Measurements from ENCODE around the gene STARD3. TPM values are rescaled to one million over a fixed set of nuclear protein-coding genes. Genes with fewer than 3 reads are reported as not detected.

The STARD3 gene
- total RNA-seq, 1 experiment from 2014 or later: 44.8 TPM

DNA sequence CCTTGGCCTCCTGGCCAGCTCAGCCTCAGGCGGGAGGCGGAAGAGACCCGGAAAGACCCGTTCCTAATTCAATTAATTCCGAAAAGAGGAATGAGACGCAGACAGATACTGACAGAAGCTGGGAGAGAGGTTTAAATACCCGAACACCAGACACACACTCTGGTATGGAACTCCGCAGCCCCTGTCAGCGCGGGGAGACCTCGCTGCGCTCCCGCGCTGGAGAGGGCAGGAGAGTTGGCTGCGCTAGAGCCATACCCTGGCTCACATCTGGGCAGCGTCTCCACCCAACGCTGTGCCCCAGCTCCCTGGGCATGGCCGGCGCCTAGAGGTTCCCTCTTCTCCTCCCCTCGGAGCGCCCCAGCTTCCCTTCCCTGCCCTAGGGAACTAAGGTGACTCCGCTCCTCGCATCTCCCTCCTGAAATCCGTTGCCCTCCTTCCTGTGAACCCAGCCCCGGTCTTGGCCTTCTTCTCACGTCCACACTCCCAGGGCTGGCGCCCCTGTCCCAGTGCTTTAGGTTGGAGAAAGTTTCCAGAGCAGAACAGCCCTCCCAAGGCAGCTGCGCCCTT is 37.2 kb upstream of the STARD3 start:
- DNase-seq (ENCODE audit: low read depth, low spot score): no peak
- Histone ChIP-seq H3K4me1 (ENCODE audit: control insufficient read depth, insufficient read depth, low read length) (peaks cover 12% of the 10 kb centered on the region; the same call in 1 of the 2 replicates), H3K27ac (ENCODE audit: low read length) (no peak overlapping the region), H3K4me3 (ENCODE audit: low read depth in 2 of 2, low read length in 2 of 2) (no peak overlapping the region), H3K27me3 (ENCODE audit: control insufficient read depth, insufficient read depth, low read length) (peaks cover 29% of the 10 kb centered on the region), H3K36me3 (ENCODE audit: control insufficient read depth, insufficient read depth, low read length) (no peaks in the 10 kb centered on the region), H3K9me3 (ENCODE audit: control insufficient read depth, insufficient read depth, low read depth, low read length) (no peaks in the 10 kb centered on the region)
- ChIA-PET POLR2A (no interaction called here), CTCF (no interaction called here)
- intact Hi-C loops (cut with micrococcal nuclease; ENCODE audit: unreplicated experiment) (no loop called here), in situ Hi-C loops (cut with HindIII; ENCODE audit: low pct_unique_long_range_greater_than_20kb, low sequenced_read_pairs) (no loop called here)
- ATAC-seq: no peak
- no TSS peak for BruUV-seq (replicated peaks)
- TF ChIP-seq POLR2AphosphoS5 (IDR thresholded peaks at IDR 0.05; ENCODE audit: low read depth, low read length) (no peak), REST (IDR thresholded peaks at IDR 0.05; ENCODE audit: insufficient read depth in 1 of 2, low read depth in 2 of 2, low read length in 1 of 2) (no peak), SIN3A (IDR thresholded peaks at IDR 0.05; ENCODE audit: borderline replicate concordance, insufficient read depth, low read depth, low read length) (no peak), TCF7L2 (IDR thresholded peaks at IDR 0.05; ENCODE audit: low read depth, low read length) (no peak)
- TF ChIP-seq, protein P1, sequence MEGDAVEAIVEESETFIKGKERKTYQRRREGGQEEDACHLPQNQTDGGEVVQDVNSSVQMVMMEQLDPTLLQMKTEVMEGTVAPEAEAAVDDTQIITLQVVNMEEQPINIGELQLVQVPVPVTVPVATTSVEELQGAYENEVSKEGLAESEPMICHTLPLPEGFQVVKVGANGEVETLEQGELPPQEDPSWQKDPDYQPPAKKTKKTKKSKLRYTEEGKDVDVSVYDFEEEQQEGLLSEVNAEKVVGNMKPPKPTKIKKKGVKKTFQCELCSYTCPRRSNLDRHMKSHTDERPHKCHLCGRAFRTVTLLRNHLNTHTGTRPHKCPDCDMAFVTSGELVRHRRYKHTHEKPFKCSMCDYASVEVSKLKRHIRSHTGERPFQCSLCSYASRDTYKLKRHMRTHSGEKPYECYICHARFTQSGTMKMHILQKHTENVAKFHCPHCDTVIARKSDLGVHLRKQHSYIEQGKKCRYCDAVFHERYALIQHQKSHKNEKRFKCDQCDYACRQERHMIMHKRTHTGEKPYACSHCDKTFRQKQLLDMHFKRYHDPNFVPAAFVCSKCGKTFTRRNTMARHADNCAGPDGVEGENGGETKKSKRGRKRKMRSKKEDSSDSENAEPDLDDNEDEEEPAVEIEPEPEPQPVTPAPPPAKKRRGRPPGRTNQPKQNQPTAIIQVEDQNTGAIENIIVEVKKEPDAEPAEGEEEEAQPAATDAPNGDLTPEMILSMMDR (IDR thresholded peaks at IDR 0.05): no peak

- no TSS peak for BruUV-seq (replicated peaks)
- intact Hi-C loops (cut with micrococcal nuclease; ENCODE audit: unreplicated experiment): no loop called here
- TF ChIP-seq REST (IDR thresholded peaks at IDR 0.05; ENCODE audit: insufficient read depth in 1 of 2, low read depth in 2 of 2, low read length in 1 of 2): no peak
- TF ChIP-seq SIN3A (IDR thresholded peaks at IDR 0.05; ENCODE audit: borderline replicate concordance, insufficient read depth, low read depth, low read length): no peak
- no peak for TF ChIP-seq TCF7L2 (IDR thresholded peaks at IDR 0.05; ENCODE audit: low read depth, low read length)
- TF ChIP-seq POLR2AphosphoS5 (IDR thresholded peaks at IDR 0.05; ENCODE audit: low read depth, low read length): no peak
- TF ChIP-seq, protein P1 (IDR thresholded peaks at IDR 0.05): no peak
- Histone ChIP-seq H3K4me3 (ENCODE audit: low read depth in 2 of 2, low read length in 2 of 2) (no peak overlapping the region), H3K4me1 (ENCODE audit: control insufficient read depth, insufficient read depth, low read length) (peaks cover 12% of the 10 kb centered on the region; the same call in 1 of the 2 replicates), H3K9me3 (ENCODE audit: control insufficient read depth, insufficient read depth, low read depth, low read length) (no peaks in the 10 kb centered on the region), H3K27ac (ENCODE audit: low read length) (no peak overlapping the region), H3K27me3 (ENCODE audit: control insufficient read depth, insufficient read depth, low read length) (peaks cover 29% of the 10 kb centered on the region), H3K36me3 (ENCODE audit: control insufficient read depth, insufficient read depth, low read length) (no peaks in the 10 kb centered on the region)
- CTCF ChIA-PET: no interaction called here
- DNase-seq (ENCODE audit: low read depth, low spot score): no peak
- in situ Hi-C loops (cut with HindIII; ENCODE audit: low pct_unique_long_range_greater_than_20kb, low sequenced_read_pairs): no loop called here
- no peak for ATAC-seq
- POLR2A ChIA-PET: no interaction called here
Measured at GRCh38 chr17:39600288-39600996, 36.5 kb upstream of the STARD3 start.
